AG10803 (cell line): ENCODE data around the gene CD7.

Experiments
- DNase-seq: peaks from one replicate; pipeline ENCODE4 v3.0.0; 2010; ENCODE audit warnings: low read depth
- H3K4me3 ChIP-seq: 2 replicates; pipeline ENCODE4 v1.5.1; 2011; ENCODE audit warnings: mild to moderate bottlenecking, low read length, control low read depth
- TF ChIP-seq, protein P1 (sequence below): conservative IDR thresholded peaks from 2 replicates; pipeline ENCODE4 v1.5.1; 2011; ENCODE audit warnings: mild to moderate bottlenecking, low read length, control low read depth, inconsistent platforms

The CD7 gene

DNA sequence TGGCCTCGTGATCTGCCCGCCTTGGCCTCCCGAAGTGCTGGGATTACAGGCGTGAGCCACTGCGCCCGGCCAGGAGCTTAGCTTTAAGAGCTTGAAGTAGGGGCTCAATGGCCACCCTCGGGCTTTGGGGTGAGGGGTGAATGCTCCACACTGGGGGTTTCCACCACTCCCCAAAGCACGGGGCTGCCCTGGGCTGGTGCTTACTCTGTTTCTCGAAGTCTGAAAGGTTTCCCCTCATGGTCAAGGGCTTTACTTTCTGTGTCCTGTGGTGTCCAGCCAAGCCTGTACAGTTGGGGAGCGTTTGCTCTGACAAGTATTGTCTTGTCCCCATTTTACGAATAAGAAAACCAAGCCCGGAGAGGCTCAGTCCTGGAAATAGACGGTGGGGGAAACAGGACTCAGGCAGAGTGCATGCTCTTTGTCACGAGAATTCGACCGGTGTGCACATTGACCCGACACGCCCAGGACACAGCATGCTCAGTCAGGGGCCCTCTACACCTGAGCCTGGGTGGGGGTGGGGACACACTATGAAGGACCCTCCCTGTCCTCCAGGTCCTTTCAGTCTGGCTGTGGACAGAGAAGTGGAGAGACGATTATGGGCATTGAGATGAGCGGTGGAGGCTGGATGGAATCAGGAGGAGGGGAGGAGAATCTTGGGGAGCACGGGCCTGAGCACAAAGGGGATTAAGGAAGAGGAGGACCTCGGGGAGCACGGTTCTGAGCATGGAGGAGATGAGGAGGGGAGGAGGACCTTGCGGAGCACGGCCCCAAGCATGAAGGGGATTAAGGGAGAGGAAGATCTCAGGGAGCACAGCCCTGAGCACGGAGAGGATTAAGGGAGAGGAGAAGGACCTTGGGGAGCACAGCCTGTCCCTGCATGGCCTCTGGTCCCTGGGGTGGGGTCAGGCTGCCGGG, 7.5 kb downstream of the CD7 start:
- TF ChIP-seq, protein P1, sequence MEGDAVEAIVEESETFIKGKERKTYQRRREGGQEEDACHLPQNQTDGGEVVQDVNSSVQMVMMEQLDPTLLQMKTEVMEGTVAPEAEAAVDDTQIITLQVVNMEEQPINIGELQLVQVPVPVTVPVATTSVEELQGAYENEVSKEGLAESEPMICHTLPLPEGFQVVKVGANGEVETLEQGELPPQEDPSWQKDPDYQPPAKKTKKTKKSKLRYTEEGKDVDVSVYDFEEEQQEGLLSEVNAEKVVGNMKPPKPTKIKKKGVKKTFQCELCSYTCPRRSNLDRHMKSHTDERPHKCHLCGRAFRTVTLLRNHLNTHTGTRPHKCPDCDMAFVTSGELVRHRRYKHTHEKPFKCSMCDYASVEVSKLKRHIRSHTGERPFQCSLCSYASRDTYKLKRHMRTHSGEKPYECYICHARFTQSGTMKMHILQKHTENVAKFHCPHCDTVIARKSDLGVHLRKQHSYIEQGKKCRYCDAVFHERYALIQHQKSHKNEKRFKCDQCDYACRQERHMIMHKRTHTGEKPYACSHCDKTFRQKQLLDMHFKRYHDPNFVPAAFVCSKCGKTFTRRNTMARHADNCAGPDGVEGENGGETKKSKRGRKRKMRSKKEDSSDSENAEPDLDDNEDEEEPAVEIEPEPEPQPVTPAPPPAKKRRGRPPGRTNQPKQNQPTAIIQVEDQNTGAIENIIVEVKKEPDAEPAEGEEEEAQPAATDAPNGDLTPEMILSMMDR, result no peak
- no peak for DNase-seq
- no peak overlapping the region for H3K4me3 ChIP-seq

DNA sequence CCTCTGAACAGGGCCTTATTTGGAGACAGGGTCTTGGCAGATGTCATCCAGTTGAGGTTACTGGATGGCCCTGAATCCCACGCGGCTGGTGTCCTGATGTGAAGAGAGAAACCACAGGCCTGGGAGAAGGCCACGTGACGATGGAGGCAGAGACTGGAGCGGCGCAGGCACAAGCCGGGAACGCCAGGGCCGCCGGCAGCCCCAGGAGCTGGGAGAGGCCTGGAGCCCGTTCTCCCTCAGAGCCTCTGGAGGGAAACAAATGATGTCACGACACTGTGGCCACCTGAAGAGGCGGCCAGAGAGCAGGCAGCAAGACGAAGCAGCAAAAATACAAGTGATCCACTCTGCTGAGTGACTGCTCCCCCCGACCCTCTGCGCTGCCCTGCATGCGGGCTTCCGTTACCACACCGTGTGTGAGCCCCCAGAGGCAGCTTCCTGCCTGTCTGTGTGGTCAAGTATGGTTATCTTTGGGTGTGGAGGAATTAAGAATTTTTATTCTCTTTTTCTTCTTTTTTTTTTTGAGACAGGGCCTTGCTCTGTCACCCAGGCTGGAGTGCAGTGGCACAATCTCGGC, 11.6 kb downstream of the CD7 start:
- TF ChIP-seq, protein P1, result no peak
- DNase-seq, result peak; percentile 30
- H3K4me3 ChIP-seq, result no peak overlapping the region

DNA sequence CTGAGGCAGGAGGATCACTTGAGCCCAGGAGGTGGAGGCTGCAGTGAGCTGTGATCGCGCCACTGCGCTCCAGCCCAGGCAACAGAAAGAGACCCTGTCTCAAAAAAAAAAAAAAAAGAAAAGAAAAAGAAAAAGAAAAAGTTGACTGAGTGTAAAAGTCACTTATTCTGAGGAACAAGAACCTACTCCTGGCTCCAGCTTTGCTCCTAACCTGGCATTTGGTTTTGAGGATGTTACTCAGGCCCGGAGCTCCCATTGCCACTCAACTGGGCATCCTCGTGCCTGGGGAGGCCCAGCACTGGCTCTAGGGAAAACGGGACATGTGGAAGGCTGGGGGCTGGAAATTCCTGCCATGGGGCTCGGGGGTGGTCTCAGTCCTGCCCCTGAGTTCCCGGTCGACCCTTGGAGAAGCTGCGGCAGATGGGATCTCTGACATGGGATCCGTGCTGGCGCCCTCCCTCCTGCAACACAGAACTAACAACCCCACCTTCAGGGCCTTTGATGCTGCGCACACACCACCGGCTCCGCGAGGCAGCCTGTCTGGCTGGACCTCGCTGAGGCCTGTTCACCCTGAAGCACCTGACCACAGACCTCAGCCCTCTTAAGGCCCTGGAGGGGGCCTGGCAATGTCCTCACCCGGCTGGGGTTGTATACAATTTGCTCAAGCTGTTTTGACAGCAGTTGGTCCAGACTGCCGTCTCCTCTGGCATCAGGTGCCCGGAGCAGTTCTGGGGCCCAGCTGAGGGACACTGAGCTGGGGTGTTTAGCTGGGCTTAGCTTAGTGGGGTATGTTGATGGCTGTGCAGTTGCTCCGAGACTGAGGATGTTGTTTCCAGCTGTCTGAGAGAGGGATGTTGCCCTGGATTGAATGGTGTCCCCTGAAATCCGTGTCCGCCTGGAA, 12.3 kb downstream of the CD7 start:
- no peak overlapping the region for H3K4me3 ChIP-seq

DNA sequence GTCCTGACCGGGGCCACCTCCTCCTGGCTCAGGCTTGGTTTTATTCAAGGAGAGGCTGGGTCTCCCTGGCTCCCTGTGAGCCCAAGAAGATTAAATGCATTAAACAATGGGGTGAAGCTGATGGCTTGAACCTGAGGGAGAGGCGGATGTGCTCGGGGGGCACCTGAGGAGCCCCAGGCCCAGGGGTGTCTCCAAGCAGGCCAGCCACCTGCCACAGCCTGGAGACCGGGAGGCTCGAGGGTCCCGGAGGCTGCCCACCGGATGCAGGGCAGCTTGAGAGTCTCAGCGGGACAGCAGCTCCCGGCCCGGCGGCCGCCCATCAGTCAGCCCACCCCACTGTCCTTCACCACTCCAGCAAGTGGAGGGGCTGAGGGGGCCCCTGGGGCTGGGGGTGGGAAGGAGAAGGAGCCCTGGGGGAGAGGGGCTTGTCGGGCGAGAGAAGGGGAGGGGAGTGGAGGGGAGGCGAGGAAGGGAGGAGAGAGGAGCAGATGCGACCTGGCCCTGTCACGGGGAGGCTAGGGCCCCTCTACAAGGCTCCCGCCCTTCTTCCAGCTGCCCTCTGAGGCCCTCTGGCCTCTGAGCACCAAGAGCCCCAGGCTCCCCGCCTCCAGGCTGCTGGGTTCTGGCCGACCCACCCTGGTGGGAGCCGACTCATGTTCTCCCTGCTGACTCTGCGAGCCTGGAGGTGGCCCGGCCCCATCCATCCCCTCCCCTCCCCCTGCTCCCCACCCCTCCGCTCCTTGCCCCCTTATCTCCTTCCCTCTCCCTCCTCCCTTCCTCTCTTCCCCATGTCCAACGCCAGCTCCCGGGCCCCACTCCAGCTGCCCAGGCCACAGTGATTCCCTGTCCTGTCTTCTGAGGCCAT, 13.2 kb downstream of the CD7 start:
- TF ChIP-seq, protein P1, result no peak
- H3K4me3 ChIP-seq, result no peak overlapping the region
- DNase-seq, result no peak

More for the DNA sequence above, 12.3 kb downstream of the CD7 start:
- TF ChIP-seq, protein P1, result no peak
- DNase-seq, result no peak

DNA sequence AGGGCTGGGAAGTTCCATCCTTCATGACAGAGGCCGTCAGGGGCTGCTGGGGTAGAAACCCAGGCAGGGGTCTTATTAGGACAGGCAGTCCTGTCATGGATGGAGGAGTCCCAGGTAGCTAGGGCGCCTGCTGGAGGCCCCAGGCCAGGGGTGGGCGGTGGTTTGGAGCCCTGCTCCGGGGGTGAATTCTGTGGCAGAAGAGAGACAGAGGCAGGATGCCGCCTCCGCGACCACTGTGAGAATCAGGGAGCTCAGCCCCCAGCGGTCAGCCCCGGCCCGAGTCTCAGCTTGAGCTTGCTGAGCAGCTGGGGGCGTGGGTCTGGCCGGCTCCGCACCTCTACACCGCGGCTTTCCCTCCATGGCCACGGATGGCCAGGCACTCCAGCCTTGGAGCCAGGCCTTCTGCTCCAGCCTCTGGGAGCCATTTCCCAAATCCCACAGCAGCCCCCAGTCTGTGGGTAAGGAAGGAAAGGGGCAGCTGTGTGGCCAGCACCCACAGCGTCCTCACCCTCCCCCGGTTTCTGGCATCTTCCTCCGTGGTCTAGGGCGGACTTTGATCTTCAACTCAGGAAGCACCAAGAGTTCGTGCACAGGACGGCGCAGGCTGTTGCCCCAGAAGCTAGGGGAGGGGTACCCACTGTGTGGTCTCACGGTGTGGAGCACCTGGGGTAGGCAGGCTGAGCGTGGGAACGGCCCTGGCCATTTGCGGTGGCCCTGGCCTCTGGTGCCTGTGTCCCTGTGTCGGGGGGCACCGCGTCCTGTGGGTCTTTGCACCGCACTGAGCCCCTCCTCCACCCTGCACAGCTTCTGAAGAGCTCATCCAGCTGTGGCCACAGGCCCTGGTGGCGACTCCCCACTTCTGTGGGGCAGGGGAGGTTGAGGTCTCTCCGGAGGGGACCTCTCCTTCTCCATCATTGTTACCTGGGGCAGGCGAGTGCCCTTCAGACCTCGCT, 14.1 kb downstream of the CD7 start:
- no peak for DNase-seq
- TF ChIP-seq, protein P1, result no peak
- H3K4me3 ChIP-seq, result no peak overlapping the region
